ENCODE results near the gene LASP1NB.

Gene LASP1NB

GRCh38 chr17:38970804-38971203 is 45.4 kb downstream of the LASP1NB start:
- in situ Hi-C loops (cut with MboI; ENCODE audit: low sequenced_read_pairs): no loop called here
- Histone ChIP-seq H2BK5ac (ENCODE audit: low read depth, low read length, poor library complexity, severe bottlenecking) (no peak overlapping the region), H2BK15ac (ENCODE audit: low read depth, low read length) (0 out of 3 replicates have a peak overlapping the region, but pooled peaks have one; percentile 17), H3K4me2 (ENCODE audit: low read depth, low read length) (no peak overlapping the region), H4K5ac (ENCODE audit: low read depth, low read length) (no peak overlapping the region), H3K9ac (ENCODE audit: low read depth, low read length) (no peak overlapping the region), H2AK5ac (ENCODE audit: low read depth, low read length) (0 out of 2 replicates have a peak overlapping the region, but pooled peaks have one; percentile 0), H3K4me3 (ENCODE audit: insufficient read depth, low read depth, low read length) (no peak overlapping the region), H3K4me1 (ENCODE audit: control insufficient read depth, insufficient read depth, low read length) (no peaks in the 10 kb centered on the region; the same call in 1 of the 2 replicates), H3K23ac (ENCODE audit: low read depth, low read length) (no peak overlapping the region), H2BK120ac (ENCODE audit: low read depth, low read length) (no peak overlapping the region), H2BK20ac (ENCODE audit: low read depth, low read length) (peak overlapping the region; percentile 20; the same call in 1 of the 2 replicates), H3K9me1 (ENCODE audit: insufficient read depth, low read length) (peaks cover 6% of the 10 kb centered on the region; the same call in 1 of the 2 replicates), H2AK9ac (replicated peaks; ENCODE audit: low read depth, low read length, poor library complexity) (no peak overlapping the region), H3K27ac (ENCODE audit: insufficient read depth, low read length) (no peak overlapping the region), H3K18ac (ENCODE audit: low read depth, low read length) (no peak overlapping the region), H3K27me3 (ENCODE audit: control insufficient read depth, insufficient read depth, low read length) (no peaks in the 10 kb centered on the region), H3K79me1 (ENCODE audit: low read depth in 1 of 2, low read length in 2 of 2) (no peaks in the 10 kb centered on the region), H3K14ac (replicated peaks; ENCODE audit: low read depth, low read length) (no peak overlapping the region), H3K4ac (ENCODE audit: low read depth, low read length) (no peak overlapping the region), H4K20me1 (ENCODE audit: insufficient read depth, low read length) (no peaks in the 10 kb centered on the region), H2AFZ (replicated peaks; ENCODE audit: low read length, poor library complexity) (no peak overlapping the region), H4K91ac (ENCODE audit: insufficient read depth, low read depth, low read length) (no peak overlapping the region), H3K36me3 (ENCODE audit: control insufficient read depth, insufficient read depth, low read length) (no peaks in the 10 kb centered on the region), H3K56ac (ENCODE audit: extremely low read depth, insufficient read depth, low read length) (no peak overlapping the region), H4K8ac (ENCODE audit: low read depth in 2 of 2, low read length in 2 of 2) (no peak overlapping the region), H3K9me3 (ENCODE audit: control insufficient read depth, insufficient read depth, low read length) (no peaks in the 10 kb centered on the region)
- POLR2A ChIA-PET (ENCODE audit: unreplicated experiment): no interaction called here
- BruUV-seq (replicated peaks): no TSS peak
- CTCF ChIA-PET: no interaction called here
- DNase-seq (no peak), ATAC-seq (ENCODE audit: low read depth) (no peak)
- intact Hi-C loops (cut with micrococcal nuclease): no loop called here
- WGBS, 2 experiments (ENCODE audit: extremely low coverage in 2 of 2, insufficient read length in 1 of 2): no CpG with 5 or more reads among the region's 5 CpGs
- dilution Hi-C loops (cut with HindIII; ENCODE audit: low sequenced_read_pairs, unreplicated experiment): no loop called here
- no peak for TF ChIP-seq POLR2A (IDR thresholded peaks at IDR 0.05; ENCODE audit: low read depth, low read length)
- no peak for TF ChIP-seq RCOR1 (IDR thresholded peaks at IDR 0.05; ENCODE audit: insufficient replicate concordance, low read length)
- TF ChIP-seq FOS (IDR thresholded peaks at IDR 0.05; ENCODE audit: low read depth, low read length): no peak
- TF ChIP-seq RFX5 (IDR thresholded peaks at IDR 0.05; ENCODE audit: low read depth, low read length): no peak
- no peak for TF ChIP-seq CHD1 (IDR thresholded peaks at IDR 0.05; ENCODE audit: low read depth, low read length)
- no peak for TF ChIP-seq BHLHE40 (IDR thresholded peaks at IDR 0.05; ENCODE audit: low read depth, low read length)
- no peak for TF ChIP-seq NFE2L2 (IDR thresholded peaks at IDR 0.05; ENCODE audit: low read depth, low read length)
- no peak for TF ChIP-seq USF2 (IDR thresholded peaks at IDR 0.05; ENCODE audit: low read depth, low read length)
- TF ChIP-seq MAFK (IDR thresholded peaks at IDR 0.05; ENCODE audit: low read depth, low read length): no peak
- TF ChIP-seq RAD21 (IDR thresholded peaks at IDR 0.05; ENCODE audit: low read length): no peak
- TF ChIP-seq CEBPB (IDR thresholded peaks at IDR 0.05; ENCODE audit: low read depth, low read length): no peak
- no peak for TF ChIP-seq ELK1 (IDR thresholded peaks at IDR 0.05; ENCODE audit: borderline replicate concordance, low read depth, low read length)
- TF ChIP-seq MXI1 (IDR thresholded peaks at IDR 0.05; ENCODE audit: borderline replicate concordance, low read depth, low read length): no peak
- TF ChIP-seq SMC3 (IDR thresholded peaks at IDR 0.05; ENCODE audit: low read depth, low read length): no peak
- TF ChIP-seq MAZ (IDR thresholded peaks at IDR 0.05; ENCODE audit: borderline replicate concordance, low read depth, low read length): no peak
- no peak for TF ChIP-seq CTCF (conservative IDR thresholded peaks at IDR 0.05; ENCODE audit: low read depth, low read length)

Measured in IMR-90 (cell line).